ENCODE data around the gene SEMA3D.

GRCh38 chr7:85067371-85067770, 119.5 kb downstream of the SEMA3D start:
- TF ChIP-seq NFE2 (CRISPR knock-in tag; IDR thresholded peaks at IDR 0.05), result no peak
- TF ChIP-seq ZNF280D (CRISPR knock-in tag; IDR thresholded peaks at IDR 0.05), result no peak
- TF ChIP-seq, protein P1, sequence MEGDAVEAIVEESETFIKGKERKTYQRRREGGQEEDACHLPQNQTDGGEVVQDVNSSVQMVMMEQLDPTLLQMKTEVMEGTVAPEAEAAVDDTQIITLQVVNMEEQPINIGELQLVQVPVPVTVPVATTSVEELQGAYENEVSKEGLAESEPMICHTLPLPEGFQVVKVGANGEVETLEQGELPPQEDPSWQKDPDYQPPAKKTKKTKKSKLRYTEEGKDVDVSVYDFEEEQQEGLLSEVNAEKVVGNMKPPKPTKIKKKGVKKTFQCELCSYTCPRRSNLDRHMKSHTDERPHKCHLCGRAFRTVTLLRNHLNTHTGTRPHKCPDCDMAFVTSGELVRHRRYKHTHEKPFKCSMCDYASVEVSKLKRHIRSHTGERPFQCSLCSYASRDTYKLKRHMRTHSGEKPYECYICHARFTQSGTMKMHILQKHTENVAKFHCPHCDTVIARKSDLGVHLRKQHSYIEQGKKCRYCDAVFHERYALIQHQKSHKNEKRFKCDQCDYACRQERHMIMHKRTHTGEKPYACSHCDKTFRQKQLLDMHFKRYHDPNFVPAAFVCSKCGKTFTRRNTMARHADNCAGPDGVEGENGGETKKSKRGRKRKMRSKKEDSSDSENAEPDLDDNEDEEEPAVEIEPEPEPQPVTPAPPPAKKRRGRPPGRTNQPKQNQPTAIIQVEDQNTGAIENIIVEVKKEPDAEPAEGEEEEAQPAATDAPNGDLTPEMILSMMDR (CRISPR knock-in tag; IDR thresholded peaks at IDR 0.05), result no peak
- TF ChIP-seq, protein P2, sequence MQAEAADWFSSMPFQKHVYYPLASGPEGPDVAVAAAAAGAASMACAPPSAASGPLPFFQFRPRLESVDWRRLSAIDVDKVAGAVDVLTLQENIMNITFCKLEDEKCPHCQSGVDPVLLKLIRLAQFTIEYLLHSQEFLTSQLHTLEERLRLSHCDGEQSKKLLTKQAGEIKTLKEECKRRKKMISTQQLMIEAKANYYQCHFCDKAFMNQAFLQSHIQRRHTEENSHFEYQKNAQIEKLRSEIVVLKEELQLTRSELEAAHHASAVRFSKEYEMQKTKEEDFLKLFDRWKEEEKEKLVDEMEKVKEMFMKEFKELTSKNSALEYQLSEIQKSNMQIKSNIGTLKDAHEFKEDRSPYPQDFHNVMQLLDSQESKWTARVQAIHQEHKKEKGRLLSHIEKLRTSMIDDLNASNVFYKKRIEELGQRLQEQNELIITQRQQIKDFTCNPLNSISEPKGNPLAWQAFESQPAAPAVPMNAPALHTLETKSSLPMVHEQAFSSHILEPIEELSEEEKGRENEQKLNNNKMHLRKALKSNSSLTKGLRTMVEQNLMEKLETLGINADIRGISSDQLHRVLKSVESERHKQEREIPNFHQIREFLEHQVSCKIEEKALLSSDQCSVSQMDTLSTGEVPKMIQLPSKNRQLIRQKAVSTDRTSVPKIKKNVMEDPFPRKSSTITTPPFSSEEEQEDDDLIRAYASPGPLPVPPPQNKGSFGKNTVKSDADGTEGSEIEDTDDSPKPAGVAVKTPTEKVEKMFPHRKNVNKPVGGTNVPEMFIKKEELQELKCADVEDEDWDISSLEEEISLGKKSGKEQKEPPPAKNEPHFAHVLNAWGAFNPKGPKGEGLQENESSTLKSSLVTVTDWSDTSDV (CRISPR knock-in tag; IDR thresholded peaks at IDR 0.05), result no peak
